ENCODE results near the gene MAP2K2.

- no peak for TF ChIP-seq CTCF (IDR thresholded peaks at IDR 0.05)
- TF ChIP-seq POLR2A (IDR thresholded peaks at IDR 0.05): no peak
Observed at GRCh38 chr19:4136680-4137088, 12.8 kb upstream of the MAP2K2 start.

Data from body of pancreas (tissue), 4 donors.